HG03103 (cell line): Measurements from ENCODE around the gene FXYD6.

Experiments used
- ATAC-seq: cut with Tn5 transposase; IDR thresholded peaks from one replicate; pipeline ENCODE4 v1.9.1; 2021; ENCODE audit warnings: low read depth; ENCODE audit not compliant: unreplicated experiment

FXYD6 gene

DNA sequence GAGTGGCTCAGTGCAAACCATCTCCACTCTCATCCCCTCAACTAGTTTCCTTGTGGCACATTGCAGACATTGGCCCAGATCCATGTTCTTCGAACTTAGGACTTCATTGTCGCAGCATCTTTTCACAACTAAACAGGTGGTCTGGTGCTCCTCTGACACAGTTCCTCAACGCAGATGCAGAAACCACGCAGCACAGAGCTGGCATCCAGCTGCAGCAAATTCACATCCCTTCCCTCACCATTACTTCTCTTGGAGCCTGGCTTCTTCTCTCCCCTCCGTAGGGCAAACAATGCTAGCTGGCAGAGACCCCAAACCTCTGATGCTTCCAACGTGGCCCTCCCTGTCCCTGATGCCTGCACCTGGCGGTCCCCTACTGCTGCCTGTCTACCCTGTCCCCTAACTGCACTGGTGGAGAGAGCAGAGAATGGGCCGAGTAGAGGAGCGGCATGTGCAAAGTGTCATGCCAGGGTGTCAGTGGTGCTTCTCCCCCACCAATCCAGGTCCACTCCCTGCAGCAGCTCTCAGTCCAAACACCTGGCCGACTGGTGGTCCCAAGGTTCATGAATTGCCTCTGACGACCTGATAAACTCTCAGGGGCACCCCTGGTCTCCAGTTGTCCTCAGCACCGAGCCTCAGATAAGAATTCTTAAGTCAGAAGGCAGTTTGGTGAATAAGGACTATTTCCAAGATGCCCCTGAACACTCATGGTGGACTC is 34.6 kb upstream of the FXYD6 start:
- ATAC-seq = no peak

DNA sequence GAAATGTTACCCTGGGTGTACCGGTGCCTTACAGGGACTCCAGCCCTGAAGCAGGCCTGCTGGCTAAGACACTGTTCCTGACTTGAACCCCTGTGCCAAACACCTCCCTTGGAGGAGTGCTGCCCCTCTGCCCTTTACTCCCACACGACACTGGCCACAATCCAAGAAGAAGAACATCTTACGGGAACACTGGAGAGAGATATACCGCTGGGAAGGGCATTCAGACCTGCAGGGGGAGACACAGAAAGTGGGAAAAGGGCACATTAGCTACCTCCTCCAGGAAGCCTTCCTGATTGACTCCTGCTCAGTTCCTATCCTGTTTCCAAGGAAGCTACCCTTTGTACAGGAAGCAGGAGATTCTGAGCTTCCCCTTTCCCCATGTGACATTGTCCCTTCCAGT is 34.1 kb upstream of the FXYD6 start:
- no peak for ATAC-seq

GRCh38 chr11:117909611-117910382 is 33.3 kb upstream of the FXYD6 start:
- ATAC-seq = no peak

DNA sequence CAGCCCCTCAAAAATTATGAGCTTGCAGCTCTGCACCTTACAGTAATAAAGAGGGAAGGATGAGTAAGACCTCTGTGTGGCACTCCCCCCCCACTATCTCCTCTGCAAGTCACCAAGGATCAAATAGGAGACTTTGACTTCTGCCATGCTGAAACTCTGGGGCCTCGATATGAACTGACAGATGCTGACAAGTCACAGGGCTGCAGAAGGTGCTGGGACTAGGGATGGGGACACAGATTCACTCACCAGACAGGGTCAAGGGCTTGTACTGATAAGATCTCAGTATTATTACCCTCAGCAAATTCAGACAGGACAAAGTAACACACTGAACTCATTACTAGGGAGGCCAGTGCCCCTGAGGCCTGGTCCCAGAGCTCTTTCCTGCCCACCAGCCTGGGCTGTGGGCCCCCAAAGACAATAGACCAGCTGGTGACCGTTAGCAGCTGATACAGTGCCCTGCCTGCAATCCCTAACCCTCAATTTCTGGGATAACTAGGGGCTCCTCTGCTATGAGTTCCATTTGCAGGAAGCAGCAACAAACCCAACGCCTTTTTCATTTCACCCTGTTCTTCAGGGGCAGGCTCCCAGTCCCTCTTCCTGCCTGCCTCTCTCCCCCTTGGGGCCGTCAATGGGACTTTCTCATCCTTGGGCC is 32.6 kb upstream of the FXYD6 start:
- no peak for ATAC-seq

- ATAC-seq = no peak
Observed at GRCh38 chr11:117908109-117908895, 31.8 kb upstream of the FXYD6 start.

GRCh38 chr11:117907276-117908108 is 31.0 kb upstream of the FXYD6 start:
- peak; percentile 46 for ATAC-seq

- ATAC-seq = no peak
Observed at GRCh38 chr11:117906710-117907109, 30.3 kb upstream of the FXYD6 start.

- no peak for ATAC-seq
Observed at GRCh38 chr11:117906126-117906525, 29.7 kb upstream of the FXYD6 start.

- no peak for ATAC-seq
Observed at GRCh38 chr11:117905524-117905923, 29.1 kb upstream of the FXYD6 start.

- no peak for ATAC-seq
Observed at GRCh38 chr11:117903505-117904382, 27.3 kb upstream of the FXYD6 start.

DNA sequence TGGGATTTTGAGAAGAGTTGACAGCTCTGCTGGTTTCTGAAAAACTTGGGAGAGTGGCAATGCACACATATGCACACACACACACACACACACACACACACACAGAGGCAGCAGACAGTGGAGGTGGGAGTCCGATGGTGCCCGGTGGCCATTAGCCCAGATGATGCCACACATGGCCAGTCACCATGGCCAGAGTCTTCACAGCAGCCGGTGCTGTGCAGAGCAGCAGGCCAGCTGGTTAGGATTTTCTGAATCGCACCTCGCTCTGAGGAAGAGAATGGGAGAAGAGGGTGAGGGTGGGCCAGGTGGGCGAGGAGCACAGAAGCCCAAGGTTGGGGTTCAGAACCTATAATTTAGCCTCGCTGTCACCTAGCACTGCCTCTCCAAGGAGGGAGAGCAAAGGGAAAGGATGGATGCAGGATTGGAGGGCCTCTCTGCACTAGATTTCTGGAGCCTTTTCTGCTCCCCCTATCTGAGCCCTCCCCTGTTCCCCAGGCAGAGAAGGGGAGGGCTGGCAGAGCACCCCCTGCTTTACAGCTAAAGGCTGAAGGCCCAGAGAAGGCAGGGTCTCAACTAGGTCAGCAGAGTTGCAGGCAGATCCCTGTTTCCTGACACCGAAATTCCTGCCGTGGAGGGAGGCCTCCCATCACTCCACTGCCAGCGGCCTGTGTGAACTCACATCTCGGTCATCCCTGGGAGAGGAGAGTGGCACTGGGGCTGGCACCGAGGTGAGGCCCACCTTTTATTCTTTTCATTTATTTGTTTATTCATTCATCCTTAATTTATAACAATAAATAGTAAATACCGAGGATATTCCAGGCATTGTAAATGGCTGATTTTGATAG is 25.8 kb upstream of the FXYD6 start:
- ATAC-seq = no peak

- ATAC-seq = no peak
Observed at GRCh38 chr11:117901601-117902000, 25.1 kb upstream of the FXYD6 start.

DNA sequence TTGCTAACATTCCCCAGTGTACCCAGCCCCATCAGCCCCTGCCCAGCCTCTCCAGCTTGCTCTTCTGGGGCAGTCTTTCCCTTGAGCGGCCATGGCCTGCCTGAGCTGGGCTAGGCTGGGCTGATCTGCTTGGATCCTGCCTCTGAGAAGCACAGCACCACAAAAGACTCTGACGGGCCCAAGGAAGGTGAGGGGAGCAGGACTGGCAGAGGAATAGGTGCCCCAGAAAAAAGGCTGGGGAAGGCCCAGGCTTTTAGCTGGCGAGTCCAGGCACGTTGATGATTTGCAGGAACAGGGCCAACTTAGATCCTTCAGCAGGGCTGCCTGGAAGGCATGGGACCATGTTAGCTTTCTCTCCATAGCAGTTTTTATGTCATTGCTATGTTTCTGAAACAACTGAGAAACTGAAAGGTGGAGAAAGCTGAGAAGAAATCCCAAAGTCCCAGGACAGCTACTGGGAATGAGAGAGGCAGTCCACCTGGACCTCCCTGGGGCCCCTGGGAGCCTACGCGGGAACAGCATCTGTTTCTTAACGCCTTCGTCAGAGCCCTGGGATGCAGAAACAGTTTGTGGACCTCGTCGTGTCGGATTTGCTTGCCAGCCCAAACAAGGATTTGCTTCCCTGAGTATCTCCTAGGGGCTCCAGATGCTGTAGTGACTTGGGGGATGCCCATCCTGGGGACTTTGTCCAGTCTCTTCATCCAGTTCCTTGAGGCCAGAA is 24.4 kb upstream of the FXYD6 start:
- ATAC-seq = no peak

DNA sequence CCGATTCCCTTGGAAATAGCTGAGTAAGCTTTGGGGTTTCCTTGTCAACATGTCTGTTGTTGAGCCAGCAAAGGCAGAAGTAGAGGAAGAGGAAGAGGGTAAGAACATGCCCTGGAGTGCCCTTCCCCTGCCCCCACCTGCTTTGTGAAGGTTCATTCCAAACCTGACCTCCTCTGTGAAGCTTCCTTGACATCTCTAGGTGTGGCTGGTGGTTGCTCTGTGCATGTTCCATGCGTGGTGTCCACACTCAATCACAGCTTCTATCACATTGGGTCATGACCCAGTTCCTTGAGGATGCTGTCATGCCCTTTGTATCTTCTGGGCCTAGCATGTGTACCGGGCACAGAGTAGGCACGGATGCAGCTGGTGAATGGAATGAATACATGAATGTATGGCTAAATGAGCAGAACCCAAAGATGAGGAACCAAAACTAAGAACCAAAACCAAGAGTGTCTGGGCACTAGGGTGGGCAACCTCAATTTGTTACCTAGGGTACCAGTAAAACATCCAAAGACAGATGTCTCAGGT is 23.7 kb upstream of the FXYD6 start:
- ATAC-seq = no peak

GRCh38 chr11:117898059-117898458 is 21.6 kb upstream of the FXYD6 start:
- ATAC-seq = no peak

GRCh38 chr11:117892651-117893050 is 16.2 kb upstream of the FXYD6 start:
- ATAC-seq = no peak

GRCh38 chr11:117891362-117891761 is 14.9 kb upstream of the FXYD6 start:
- no peak for ATAC-seq
